Activated CD4-positive, alpha-beta T cell treated with anti-CD3 and anti-CD28 coated beads, Interleukin-2, amount 50 U/mL, for 16 hours (primary cell): ENCODE results near the gene MACF1.

ENCODE experiments used
- DNase-seq: peaks from one replicate; pipeline ENCODE4 v3.0.0-alpha.2; 2020

Gene MACF1

DNA sequence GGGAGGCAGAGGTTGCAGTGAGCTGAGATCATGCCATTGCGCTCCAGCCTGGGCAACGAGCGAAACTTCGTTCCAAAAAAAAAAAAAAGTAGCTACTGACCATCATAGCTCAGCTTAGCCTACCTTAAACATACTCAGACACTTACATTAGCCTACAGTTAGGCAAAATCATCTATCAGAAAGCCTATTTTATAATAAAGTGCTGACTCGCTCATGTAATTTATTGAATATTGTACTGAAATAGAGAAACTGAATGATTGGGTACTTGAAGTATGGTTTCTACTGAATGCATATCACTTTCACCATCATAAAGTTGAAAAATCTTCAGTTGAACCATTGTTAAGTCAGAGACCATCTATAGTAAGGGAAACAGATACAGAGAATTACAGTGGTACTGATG, 193.0 kb downstream of the MACF1 start:
- DNase-seq, result no peak

DNA sequence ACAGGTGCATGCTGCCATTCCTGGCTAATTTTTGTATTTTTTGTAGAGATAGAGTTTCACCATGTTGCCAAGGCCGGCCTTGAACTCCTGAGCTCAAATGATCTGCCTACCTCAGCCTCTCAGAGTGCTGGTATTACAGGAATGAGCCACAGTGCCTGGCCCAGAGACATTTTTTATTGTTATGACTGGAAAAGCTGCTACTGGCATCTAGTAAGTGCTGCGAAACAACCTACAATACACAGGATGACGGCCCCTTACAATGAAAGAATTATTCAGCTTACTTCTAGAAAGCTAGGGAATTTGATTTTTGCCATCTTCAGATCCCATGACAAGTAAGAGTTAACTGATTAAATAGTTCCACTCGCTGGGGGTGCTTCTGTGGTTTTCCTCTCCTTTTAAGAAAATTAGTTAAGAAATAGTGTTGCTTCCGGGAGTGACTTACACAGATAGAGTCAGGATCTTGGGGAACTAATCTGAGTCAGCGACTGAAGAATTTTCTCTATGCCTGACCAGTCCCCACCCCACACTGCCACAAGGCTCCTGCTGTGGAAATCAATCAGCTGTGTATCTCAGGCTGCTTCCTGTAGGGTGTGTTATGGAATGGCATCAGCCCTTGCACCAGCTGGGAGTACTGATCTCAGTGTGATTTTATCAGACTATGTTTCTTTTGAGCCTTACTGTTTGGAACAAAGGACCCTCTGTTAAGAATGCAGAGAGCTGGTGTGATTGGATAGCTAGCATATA, 194.0 kb downstream of the MACF1 start:
- peak; percentile 65 for DNase-seq

DNA sequence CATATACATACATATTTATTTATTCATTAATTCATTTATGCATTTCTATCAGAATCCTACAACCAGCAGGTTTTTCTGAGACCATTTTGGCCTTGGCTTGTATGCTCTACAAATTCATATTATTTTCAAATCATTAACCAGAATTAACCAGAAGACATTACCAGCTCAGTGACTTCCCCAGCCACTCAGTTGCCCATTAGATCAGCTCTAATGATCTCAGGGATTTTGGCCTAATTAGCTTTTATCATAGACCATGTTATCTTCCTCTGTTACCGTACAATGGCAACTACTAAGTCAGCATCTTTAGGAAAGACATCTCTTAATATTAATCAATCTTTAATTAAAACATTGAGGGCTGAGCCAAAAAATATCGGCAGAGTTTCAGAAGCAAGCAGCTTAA, 196.6 kb downstream of the MACF1 start:
- no peak for DNase-seq

DNA sequence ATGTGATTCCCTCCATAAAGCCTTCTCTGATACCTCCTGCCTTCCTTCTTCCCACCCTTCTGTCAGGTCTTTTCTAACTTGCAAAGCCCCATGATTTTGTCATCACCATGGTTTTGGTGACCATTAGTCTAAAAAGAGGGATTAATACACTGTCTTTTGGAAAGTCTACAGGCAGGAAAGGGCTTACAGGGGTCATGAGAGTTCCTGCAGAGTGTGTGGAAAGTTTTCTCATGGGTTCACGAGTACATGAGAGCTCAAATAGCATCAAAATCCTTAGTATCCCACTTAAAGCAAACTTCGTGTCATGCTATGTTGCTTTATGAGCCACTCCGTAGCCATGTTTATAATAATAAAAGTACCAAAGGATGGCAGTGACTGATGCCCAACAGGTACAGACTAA, 200.4 kb downstream of the MACF1 start:
- no peak for DNase-seq

DNA sequence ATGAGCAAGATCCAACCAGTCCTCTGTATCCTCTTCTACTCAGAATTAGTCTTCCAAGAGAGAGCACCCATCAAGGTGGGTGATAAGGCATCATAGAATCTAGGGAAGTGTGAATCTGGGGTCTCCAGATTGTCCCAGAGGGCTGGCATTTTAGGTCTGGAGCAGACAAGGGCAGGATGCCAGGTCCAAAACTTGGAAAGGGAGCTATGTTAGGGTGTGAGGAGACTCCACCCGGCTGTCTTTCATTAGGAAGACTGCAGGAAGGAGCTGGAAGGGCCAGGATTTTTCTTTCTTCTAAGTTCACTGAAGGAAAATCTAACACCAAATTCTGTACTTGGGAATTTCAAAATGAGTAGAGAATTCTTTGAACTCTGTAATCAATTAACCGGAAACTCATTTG, 200.9 kb downstream of the MACF1 start:
- no peak for DNase-seq

DNA sequence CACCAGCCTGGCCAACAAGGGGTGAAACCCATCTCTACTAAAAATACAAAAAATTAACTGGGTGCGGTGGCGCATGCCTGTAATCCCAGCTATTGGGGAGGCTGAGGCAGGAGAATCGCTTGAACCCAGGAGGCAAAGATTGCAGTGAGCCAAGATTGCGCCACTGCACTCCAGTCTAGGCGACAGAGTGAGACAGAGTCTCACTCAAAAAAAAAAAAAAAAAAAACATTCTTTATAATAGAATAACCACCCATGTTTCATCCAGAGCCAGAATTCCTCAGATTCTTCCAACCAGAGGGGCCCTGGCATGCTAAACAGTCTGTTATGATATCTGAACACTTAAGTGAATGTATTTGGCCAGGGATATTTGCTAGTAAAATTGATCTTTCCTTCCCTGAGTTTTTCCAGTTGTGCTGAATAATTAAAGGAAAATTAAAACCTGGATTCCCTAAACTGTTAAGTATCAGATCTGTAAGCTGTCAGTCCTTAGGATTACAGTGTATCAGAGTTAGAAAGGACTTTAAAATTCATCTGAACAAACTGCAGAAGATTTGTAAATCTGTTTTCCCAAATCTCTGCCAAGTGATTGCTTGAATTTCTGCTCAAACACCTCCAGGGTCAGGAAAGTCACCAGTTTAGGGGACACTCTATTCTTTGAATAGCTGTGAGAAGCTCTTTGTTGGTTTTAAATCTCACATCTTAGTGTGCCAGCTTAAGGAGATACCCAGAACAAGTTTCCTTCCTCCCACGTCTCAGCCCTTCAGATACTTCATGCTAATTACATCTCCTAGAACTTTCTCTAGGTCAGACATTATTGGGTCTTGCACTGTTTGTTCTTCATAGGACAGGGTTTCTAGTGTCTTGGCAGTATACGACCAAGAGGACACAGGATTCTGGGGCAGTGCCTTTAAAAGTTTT, 202.3 kb downstream of the MACF1 start:
- DNase-seq, result no peak

GRCh38 chr1:39407510-39407895, 203.0 kb downstream of the MACF1 start:
- DNase-seq, result no peak

GRCh38 chr1:39407896-39408640, 203.6 kb downstream of the MACF1 start:
- no peak for DNase-seq

GRCh38 chr1:39408641-39409054, 204.2 kb downstream of the MACF1 start:
- DNase-seq, result peak; percentile 90

DNA sequence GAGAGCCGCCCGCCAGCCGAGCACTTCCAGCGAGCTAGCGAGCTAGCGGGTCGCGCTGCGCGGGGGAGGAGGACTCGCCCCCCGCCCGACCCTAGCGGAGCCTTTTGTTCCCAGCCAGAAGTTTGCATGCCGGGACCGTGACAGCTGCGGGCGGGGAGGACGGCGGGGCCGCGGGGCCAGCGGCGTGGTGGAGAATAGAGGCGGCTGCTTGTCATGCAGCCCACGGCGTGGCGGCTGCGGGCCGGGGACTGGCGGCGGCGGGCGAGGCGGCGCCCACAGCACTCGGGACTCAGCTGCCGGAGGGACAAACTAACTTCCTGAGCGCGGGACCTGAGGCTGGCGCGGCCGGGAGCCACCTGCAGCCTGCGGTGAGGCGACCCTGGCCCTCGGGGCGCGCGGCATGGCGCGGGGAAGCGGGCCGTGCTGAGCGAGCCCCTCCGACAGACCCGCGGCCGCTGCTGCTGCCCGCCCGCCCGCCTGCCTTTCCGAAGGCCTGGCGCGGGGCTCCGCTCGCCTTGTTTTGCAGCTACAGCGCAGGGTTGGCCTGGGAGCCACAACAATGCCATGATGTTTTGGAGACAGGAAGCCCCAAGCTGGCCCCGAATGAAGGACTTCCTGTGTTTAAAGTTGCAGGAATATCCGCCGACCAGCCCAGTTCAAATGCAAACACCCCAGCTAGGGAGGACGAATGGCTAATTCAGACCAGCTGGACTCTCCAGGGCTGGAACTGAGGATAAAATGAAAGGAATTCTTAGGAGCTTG, 204.7 kb downstream of the MACF1 start:
- no peak for DNase-seq

DNA sequence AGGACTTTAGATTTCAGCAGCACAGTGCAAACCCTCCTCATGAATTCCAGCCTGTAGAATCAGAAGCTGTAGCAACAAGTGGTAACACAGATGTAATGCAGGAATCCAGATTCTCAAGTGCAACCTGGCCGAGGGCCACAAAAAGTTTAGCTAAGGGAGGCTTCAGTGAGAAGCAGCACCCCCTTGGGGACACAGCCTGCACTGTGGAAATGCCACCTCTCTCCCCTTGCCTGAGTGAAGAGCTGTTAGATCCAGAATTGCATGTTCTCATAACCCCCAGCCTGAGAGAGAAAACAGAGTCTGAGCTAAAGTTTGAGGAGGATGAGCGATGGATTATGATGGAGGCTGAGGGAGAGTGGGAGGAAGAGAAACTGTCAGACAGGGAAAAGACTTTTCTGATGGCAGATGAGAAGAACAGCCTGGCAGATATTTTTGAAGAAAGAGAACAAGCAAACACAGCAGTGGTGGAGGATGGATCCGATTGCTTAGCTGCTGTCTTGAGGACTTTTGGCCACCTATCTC, 206.5 kb downstream of the MACF1 start:
- peak; percentile 71 for DNase-seq

DNA sequence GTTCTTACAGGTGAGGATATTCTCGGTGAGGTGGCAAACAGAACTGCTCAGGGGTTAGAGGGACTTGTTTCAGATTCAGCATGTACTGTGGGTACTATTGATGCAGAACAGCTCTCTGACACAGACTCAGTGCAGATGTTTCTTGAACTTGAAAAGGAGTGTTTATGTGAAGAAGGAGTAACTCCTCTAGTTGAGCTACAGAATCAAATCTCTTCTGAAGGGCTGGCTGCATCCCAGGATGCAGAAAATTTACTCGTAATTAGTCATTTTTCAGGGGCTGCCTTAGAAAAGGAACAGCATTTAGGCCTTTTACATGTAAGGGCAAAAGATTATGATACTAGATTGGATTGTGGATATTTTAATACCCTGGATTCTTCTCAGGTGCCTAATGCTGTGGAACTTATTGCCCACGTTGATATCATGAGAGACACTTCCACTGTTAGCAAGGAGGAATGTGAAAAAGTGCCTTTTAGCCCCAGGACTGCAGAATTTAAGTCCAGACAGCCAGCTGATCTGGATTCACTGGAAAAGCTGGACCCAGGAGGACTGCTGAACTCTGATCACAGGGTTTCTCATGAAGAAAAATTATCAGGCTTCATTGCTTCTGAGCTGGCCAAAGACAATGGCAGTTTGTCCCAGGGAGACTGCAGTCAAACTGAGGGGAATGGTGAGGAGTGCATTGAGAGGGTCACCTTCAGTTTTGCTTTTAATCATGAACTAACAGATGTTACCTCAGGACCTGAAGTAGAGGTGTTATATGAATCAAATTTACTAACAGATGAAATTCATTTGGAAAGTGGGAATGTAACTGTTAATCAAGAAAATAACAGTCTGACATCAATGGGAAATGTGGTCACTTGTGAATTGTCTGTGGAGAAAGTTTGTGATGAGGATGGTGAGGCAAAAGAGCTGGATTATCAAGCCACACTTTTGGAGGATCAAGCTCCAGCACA, 207.3 kb downstream of the MACF1 start:
- DNase-seq, result peak; percentile 35

DNA sequence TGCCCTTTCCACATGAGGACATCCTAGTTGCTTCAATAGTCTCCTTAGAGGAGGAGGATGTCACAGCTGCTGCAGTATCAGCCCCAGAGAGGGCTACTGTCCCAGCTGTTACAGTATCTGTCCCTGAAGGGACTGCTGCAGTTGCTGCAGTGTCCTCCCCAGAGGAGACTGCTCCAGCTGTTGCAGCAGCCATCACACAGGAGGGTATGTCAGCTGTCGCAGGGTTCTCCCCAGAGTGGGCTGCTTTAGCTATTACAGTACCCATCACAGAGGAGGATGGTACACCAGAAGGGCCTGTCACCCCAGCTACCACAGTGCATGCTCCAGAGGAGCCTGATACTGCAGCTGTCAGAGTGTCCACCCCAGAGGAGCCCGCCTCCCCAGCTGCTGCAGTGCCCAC, 208.4 kb downstream of the MACF1 start:
- no peak for DNase-seq

DNA sequence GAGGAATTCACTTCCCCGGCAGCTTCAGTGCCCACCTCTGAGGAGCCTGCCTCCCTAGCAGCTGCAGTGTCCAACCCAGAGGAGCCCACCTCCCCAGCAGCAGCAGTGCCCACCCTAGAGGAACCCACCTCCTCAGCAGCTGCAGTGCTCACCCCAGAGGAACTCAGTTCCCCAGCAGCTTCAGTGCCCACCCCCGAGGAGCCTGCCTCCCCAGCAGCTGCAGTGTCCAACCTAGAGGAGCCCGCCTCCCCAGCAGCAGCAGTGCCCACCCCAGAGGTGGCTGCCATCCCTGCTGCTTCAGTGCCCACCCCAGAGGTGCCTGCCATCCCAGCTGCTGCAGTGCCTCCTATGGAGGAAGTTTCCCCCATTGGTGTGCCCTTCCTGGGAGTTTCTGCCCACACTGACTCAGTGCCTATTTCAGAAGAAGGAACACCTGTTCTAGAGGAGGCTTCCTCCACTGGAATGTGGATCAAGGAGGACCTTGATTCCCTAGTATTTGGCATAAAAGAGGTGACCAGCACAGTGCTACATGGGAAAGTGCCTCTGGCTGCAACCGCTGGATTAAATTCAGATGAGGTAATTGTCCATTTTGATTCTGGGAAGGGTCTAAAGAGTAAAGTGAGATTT, 209.5 kb downstream of the MACF1 start:
- DNase-seq, result no peak

DNA sequence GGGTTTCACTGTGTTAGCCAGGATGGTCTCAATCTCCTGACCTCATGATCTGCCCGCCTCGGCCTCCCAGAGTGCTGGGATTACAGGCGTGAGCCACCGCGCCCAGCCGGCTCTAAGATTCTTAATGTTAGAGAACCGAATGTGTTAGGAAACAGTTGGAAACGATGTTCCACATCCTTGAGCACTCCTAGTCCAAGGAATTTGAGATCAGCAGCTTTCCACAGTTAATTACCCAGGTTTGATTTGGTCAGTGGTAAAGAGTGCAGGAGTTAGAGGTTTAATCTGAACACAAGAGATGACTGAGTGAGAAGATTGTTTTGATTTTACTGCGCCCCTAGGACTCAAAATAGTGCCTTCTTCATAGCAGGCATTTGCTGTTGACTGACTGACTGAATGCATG, 211.1 kb downstream of the MACF1 start:
- DNase-seq, result no peak

GRCh38 chr1:39416609-39417008, 212.1 kb downstream of the MACF1 start:
- no peak for DNase-seq

GRCh38 chr1:39418236-39418635, 213.7 kb downstream of the MACF1 start:
- DNase-seq, result no peak

DNA sequence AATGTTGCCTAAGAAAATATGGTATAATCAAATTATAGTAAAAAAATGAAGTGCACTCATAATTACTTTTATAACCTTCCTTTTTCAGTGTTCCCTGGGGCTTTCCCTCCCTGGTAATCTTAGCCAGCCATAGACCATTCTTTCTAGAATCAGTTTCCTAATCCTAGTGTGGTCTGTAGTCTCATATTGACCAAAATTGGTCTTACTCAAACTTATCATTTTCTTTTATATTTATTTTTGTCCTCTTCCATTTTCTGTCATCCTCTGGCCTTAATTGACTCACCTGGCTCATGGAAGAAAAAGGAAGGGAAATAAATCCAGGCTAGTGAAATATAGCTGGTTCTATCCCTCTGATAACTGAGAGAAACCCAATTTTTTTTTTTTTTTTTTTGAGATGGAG, 216.0 kb downstream of the MACF1 start:
- no peak for DNase-seq

DNA sequence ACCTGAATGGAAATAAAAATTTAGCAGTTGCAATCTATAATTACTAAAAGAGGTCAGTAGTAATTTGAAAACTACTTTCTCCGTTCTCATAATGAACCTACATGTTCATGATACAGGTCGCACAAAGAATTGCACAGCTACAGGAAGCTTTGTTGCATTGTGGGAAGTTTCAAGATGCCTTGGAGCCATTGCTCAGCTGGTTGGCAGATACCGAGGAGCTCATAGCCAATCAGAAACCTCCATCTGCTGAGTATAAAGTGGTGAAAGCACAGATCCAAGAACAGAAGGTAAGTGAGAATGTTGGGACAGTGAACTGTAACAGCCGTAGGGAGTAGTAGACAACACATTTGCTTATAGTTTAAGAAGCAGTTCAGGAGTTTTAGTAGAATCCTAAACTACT, 218.1 kb downstream of the MACF1 start:
- DNase-seq, result peak; percentile 43

DNA sequence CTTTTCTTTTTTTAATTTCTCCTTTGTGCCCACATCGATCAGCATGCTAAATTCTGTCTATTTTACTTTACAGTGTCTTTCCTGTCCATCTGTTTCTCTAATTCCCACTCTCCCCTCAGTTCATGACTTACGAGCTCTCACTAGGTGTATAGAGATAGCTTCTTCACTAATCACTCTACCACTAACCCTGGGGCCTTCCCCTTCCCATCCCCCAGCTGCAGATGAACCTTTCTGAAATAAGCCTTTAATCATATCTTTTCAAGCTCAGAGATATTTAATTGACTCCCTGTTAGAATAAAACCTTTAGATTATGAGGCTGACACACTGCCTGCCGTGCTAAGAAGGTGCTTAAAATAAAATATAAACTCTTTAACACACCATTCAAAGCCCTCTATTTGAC, 220.7 kb downstream of the MACF1 start:
- no peak for DNase-seq

GRCh38 chr1:39425634-39426033, 221.1 kb downstream of the MACF1 start:
- no peak for DNase-seq
